GM19452 (cell line): ENCODE results near the gene PPP4R2.

Source experiments
- ATAC-seq: cut with Tn5 transposase; IDR thresholded peaks from one replicate; pipeline ENCODE4 v1.9.1; 2021; ENCODE audit not compliant: unreplicated experiment

Gene PPP4R2

GRCh38 chr3:73068419-73068818 is 71.8 kb downstream of the PPP4R2 start:
- ATAC-seq = no peak

- no peak for ATAC-seq
Observed at GRCh38 chr3:73069187-73069586, 72.6 kb downstream of the PPP4R2 start.

GRCh38 chr3:73069775-73070444 is 73.3 kb downstream of the PPP4R2 start:
- ATAC-seq = no peak

- ATAC-seq = no peak
Observed at GRCh38 chr3:73070675-73071575, 74.3 kb downstream of the PPP4R2 start.

- no peak for ATAC-seq
Observed at GRCh38 chr3:73071952-73072351, 75.3 kb downstream of the PPP4R2 start.

GRCh38 chr3:73072634-73073033 is 76.0 kb downstream of the PPP4R2 start:
- ATAC-seq = no peak

- no peak for ATAC-seq
Observed at GRCh38 chr3:73073091-73073707, 76.6 kb downstream of the PPP4R2 start.

GRCh38 chr3:73074781-73075180 is 78.2 kb downstream of the PPP4R2 start:
- no peak for ATAC-seq

- ATAC-seq = no peak
Observed at GRCh38 chr3:73080216-73080966, 83.8 kb downstream of the PPP4R2 start.

- ATAC-seq = no peak
Observed at GRCh38 chr3:73081140-73081539, 84.5 kb downstream of the PPP4R2 start.

GRCh38 chr3:73084170-73084569 is 87.6 kb downstream of the PPP4R2 start:
- ATAC-seq = no peak

GRCh38 chr3:73086071-73086494 is 89.5 kb downstream of the PPP4R2 start:
- ATAC-seq = no peak

- no peak for ATAC-seq
Observed at GRCh38 chr3:73094129-73094528, 97.5 kb downstream of the PPP4R2 start.

- no peak for ATAC-seq
Observed at GRCh38 chr3:73094951-73095350, 98.3 kb downstream of the PPP4R2 start.

GRCh38 chr3:73096169-73096568 is 99.6 kb downstream of the PPP4R2 start:
- ATAC-seq = no peak

GRCh38 chr3:73098026-73098425 is 101.4 kb downstream of the PPP4R2 start:
- ATAC-seq = no peak

GRCh38 chr3:73098873-73099272 is 102.3 kb downstream of the PPP4R2 start:
- no peak for ATAC-seq

GRCh38 chr3:73100741-73101559 is 104.3 kb downstream of the PPP4R2 start:
- peak; percentile 84 for ATAC-seq

- ATAC-seq = no peak
Observed at GRCh38 chr3:73101881-73102280, 105.3 kb downstream of the PPP4R2 start.

- no peak for ATAC-seq
Observed at GRCh38 chr3:73107215-73107614, 110.6 kb downstream of the PPP4R2 start.
